Measurements from ENCODE around the gene CCND1. TPM values are rescaled to one million over a fixed set of nuclear protein-coding genes. Genes with fewer than 3 reads are reported as not detected.

CCND1 gene
- total RNA-seq, 1 experiment from 2014 or later, result 579 TPM

- Histone ChIP-seq H3K27ac (peak overlapping the region; percentile 85), H3K4me3 (peak overlapping the region; percentile 95), H3K9me3 (replicated peaks) (peaks cover 13% of the 10 kb centered on the region), H3K4me1 (replicated peaks) (peaks cover 47% of the 10 kb centered on the region), H3K36me3 (peaks cover 28% of the 10 kb centered on the region), H3K27me3 (replicated peaks) (no peaks in the 10 kb centered on the region)
- DNase-seq (ENCODE audit: low read depth in 1 of 2, low spot score in 2 of 2), result peak; percentile 100
Measured at GRCh38 chr11:69638941-69639681, 1.8 kb upstream of the CCND1 start.

GRCh38 chr11:69639831-69640230 is 1.1 kb upstream of the CCND1 start:
- peak overlapping the region; percentile 95 for H3K4me3 ChIP-seq
- H3K27ac ChIP-seq, result peak overlapping the region; percentile 67
- no peaks in the 10 kb centered on the region for H3K27me3 ChIP-seq (replicated peaks)
- peaks cover 13% of the 10 kb centered on the region for H3K9me3 ChIP-seq (replicated peaks)
- H3K4me1 ChIP-seq (replicated peaks), result peaks cover 54% of the 10 kb centered on the region
- H3K36me3 ChIP-seq, result peaks cover 35% of the 10 kb centered on the region
- no peak for DNase-seq (ENCODE audit: low read depth in 1 of 2, low spot score in 2 of 2)

GRCh38 chr11:69640260-69640994 is 529 bp upstream of the CCND1 start:
- peak in 1 of 2 experiments; percentile 87 for DNase-seq (ENCODE audit: low read depth in 1 of 2, low spot score in 2 of 2)

GRCh38 chr11:69641681-69642548 is 959 bp downstream of the CCND1 start:
- DNase-seq (ENCODE audit: low read depth in 1 of 2, low spot score in 2 of 2), result peak in 1 of 2 experiments; percentile 64

More at GRCh38 chr11:69640260-69640994, 529 bp upstream of the CCND1 start:
- H3K27ac ChIP-seq, result peak overlapping the region; percentile 67
- peak overlapping the region; percentile 95 for H3K4me3 ChIP-seq
- no peaks in the 10 kb centered on the region for H3K27me3 ChIP-seq (replicated peaks)
- H3K36me3 ChIP-seq, result peaks cover 41% of the 10 kb centered on the region
- H3K4me1 ChIP-seq (replicated peaks), result peaks cover 60% of the 10 kb centered on the region
- peaks cover 13% of the 10 kb centered on the region for H3K9me3 ChIP-seq (replicated peaks)

GRCh38 chr11:69642549-69642912 is 1.6 kb downstream of the CCND1 start:
- Histone ChIP-seq H3K4me3 (peak overlapping the region; percentile 95), H3K27ac (peak overlapping the region; percentile 86), H3K9me3 (replicated peaks) (peaks cover 4% of the 10 kb centered on the region; the same call in 1 of the 2 replicates), H3K4me1 (replicated peaks) (peaks cover 68% of the 10 kb centered on the region), H3K36me3 (peaks cover 62% of the 10 kb centered on the region), H3K27me3 (replicated peaks) (no peaks in the 10 kb centered on the region)
- DNase-seq (ENCODE audit: low read depth in 1 of 2, low spot score in 2 of 2), result peak in 1 of 2 experiments; percentile 72

More at GRCh38 chr11:69641681-69642548, 959 bp downstream of the CCND1 start:
- Histone ChIP-seq H3K36me3 (peaks cover 56% of the 10 kb centered on the region), H3K9me3 (replicated peaks) (peaks cover 10% of the 10 kb centered on the region), H3K27me3 (replicated peaks) (no peaks in the 10 kb centered on the region), H3K27ac (peak overlapping the region; percentile 86), H3K4me1 (replicated peaks) (peaks cover 63% of the 10 kb centered on the region), H3K4me3 (peak overlapping the region; percentile 95)

- DNase-seq (ENCODE audit: low read depth in 1 of 2, low spot score in 2 of 2), result peak; percentile 95 to 97
- Histone ChIP-seq H3K4me3 (peak overlapping the region; percentile 95), H3K27me3 (replicated peaks) (no peaks in the 10 kb centered on the region), H3K4me1 (replicated peaks) (peaks cover 70% of the 10 kb centered on the region), H3K9me3 (replicated peaks) (no peaks in the 10 kb centered on the region), H3K36me3 (peaks cover 67% of the 10 kb centered on the region), H3K27ac (peak overlapping the region; percentile 86)
Measured at GRCh38 chr11:69642913-69643632, 2.1 kb downstream of the CCND1 start.

GRCh38 chr11:69643646-69644045 is 2.7 kb downstream of the CCND1 start:
- H3K36me3 ChIP-seq, result peaks cover 73% of the 10 kb centered on the region

GRCh38 chr11:69644071-69644961 is 3.4 kb downstream of the CCND1 start:
- H3K27ac ChIP-seq, result no peak overlapping the region
- H3K27me3 ChIP-seq (replicated peaks), result no peaks in the 10 kb centered on the region
- H3K9me3 ChIP-seq (replicated peaks), result no peaks in the 10 kb centered on the region
- H3K36me3 ChIP-seq, result peaks cover 80% of the 10 kb centered on the region
- H3K4me3 ChIP-seq, result peak overlapping the region; percentile 95
- peak; percentile 61 to 78 for DNase-seq (ENCODE audit: low read depth in 1 of 2, low spot score in 2 of 2)
- H3K4me1 ChIP-seq (replicated peaks), result peaks cover 75% of the 10 kb centered on the region

More at GRCh38 chr11:69643646-69644045, 2.7 kb downstream of the CCND1 start:
- DNase-seq (ENCODE audit: low read depth in 1 of 2, low spot score in 2 of 2), result peak in 1 of 2 experiments; percentile 41
- H3K4me1 ChIP-seq (replicated peaks), result peaks cover 69% of the 10 kb centered on the region
- no peaks in the 10 kb centered on the region for H3K27me3 ChIP-seq (replicated peaks)
- no peaks in the 10 kb centered on the region for H3K9me3 ChIP-seq (replicated peaks)
- no peak overlapping the region for H3K27ac ChIP-seq
- H3K4me3 ChIP-seq, result peak overlapping the region; percentile 95

GRCh38 chr11:69644962-69645675 is 4.2 kb downstream of the CCND1 start:
- H3K9me3 ChIP-seq (replicated peaks), result no peaks in the 10 kb centered on the region
- DNase-seq (ENCODE audit: low read depth in 1 of 2, low spot score in 2 of 2), result peak in 1 of 2 experiments; percentile 24
- H3K4me1 ChIP-seq (replicated peaks), result peaks cover 78% of the 10 kb centered on the region
- H3K4me3 ChIP-seq, result no peak overlapping the region; the same call in 1 of the 2 replicates
- peaks cover 88% of the 10 kb centered on the region for H3K36me3 ChIP-seq
- no peak overlapping the region for H3K27ac ChIP-seq
- H3K27me3 ChIP-seq (replicated peaks), result no peaks in the 10 kb centered on the region

GRCh38 chr11:69645801-69646492 is 5.0 kb downstream of the CCND1 start:
- H3K4me1 ChIP-seq (replicated peaks), result peaks cover 71% of the 10 kb centered on the region
- no peaks in the 10 kb centered on the region for H3K27me3 ChIP-seq (replicated peaks)
- peaks cover 96% of the 10 kb centered on the region for H3K36me3 ChIP-seq
- no peak for DNase-seq (ENCODE audit: low read depth in 1 of 2, low spot score in 2 of 2)
- H3K27ac ChIP-seq, result no peak overlapping the region
- no peak overlapping the region for H3K4me3 ChIP-seq
- no peaks in the 10 kb centered on the region for H3K9me3 ChIP-seq (replicated peaks)

Measured in SJSA1 (cell line).